ENCODE data around the gene LY6G5B. TPM values are rescaled to one million over a fixed set of nuclear protein-coding genes. Genes with fewer than 3 reads are reported as not detected.

Gene LY6G5B
- total RNA-seq, 2 experiments from 2014 or later: 27.0 to 28.0 TPM

DNA sequence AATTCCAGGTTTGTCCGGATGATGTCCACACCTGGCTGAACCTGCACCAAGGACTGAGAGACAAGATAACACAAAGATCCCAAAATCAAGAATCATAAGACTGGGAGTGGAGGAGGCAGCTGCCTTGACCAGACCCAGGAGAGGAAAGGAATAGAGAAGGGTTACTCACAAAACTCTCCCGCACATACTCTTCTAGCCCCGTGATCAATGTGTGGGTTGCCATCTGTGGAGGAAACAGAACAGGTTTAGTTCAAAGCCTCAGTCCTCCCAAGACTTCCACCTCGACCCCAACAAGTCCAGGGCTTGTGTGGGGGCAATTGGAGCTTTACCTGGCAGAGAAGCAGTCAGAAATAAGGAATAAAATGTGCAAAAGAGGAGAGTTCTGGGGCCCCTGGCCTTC lies 28.4 kb upstream of the LY6G5B start:
- Histone ChIP-seq H3K27me3 (ENCODE audit: control insufficient read depth in 1 of 2, insufficient read depth in 2 of 2, low read length in 2 of 2) (no peaks in the 10 kb centered on the region), H3K9me3 (ENCODE audit: control insufficient read depth in 1 of 2, insufficient read depth in 1 of 2, low read length in 2 of 2) (no peaks in the 10 kb centered on the region), H3K27ac (ENCODE audit: low read depth in 1 of 2, low read length in 2 of 2) (no peak overlapping the region), H3K4me1 (ENCODE audit: insufficient read depth, low read length) (no peaks in the 10 kb centered on the region), H3K4me3 (ENCODE audit: low read length) (no peak overlapping the region), H3K36me3 (ENCODE audit: insufficient read depth, low read length) (peaks cover 96% of the 10 kb centered on the region)
- H3K27ac Mint-ChIP-seq: no peak overlapping the region
- intact Hi-C loops (cut with DNase I, micrococcal nuclease): no loop called here
- H3K4me3 Mint-ChIP-seq: no peak overlapping the region
- peaks cover 7% of the 10 kb centered on the region for H3K4me1 Mint-ChIP-seq (ENCODE audit: low read depth)
- TF ChIP-seq CTCF (IDR thresholded peaks at IDR 0.05): no peak
- H3K36me3 Mint-ChIP-seq (ENCODE audit: low read depth): peaks cover 91% of the 10 kb centered on the region
- no peak for DNase-seq
- no peaks in the 10 kb centered on the region for H3K27me3 Mint-ChIP-seq
- H3K9me3 Mint-ChIP-seq: no peaks in the 10 kb centered on the region
- POLR2A ChIA-PET: interaction anchor here (3.7 kb wide), 1 partner anchor 11 kb away, joined by 19 read pairs; the partner anchor contains the start of gene BAG6
- no peak for ATAC-seq (ENCODE audit: poor library complexity)
- CTCF ChIA-PET: no interaction called here

- H3K9me3 ChIP-seq (ENCODE audit: control insufficient read depth in 1 of 2, insufficient read depth in 1 of 2, low read length in 2 of 2): no peaks in the 10 kb centered on the region
- Mint-ChIP-seq H3K36me3 (ENCODE audit: low read depth) (peaks cover 89% of the 10 kb centered on the region), H3K9me3 (no peaks in the 10 kb centered on the region), H3K4me1 (ENCODE audit: low read depth) (peaks cover 7% of the 10 kb centered on the region), H3K27ac (no peak overlapping the region), H3K27me3 (no peaks in the 10 kb centered on the region), H3K4me3 (no peak overlapping the region)
- POLR2A ChIA-PET: interaction anchor here (0.9 kb wide), 1 partner anchor 221 kb away, joined by 3 read pairs; no protein-coding TSS in a partner anchor
- peaks cover 93% of the 10 kb centered on the region for H3K36me3 ChIP-seq (ENCODE audit: insufficient read depth, low read length)
- no peak for ATAC-seq (ENCODE audit: poor library complexity)
- peak overlapping the region in 1 of 2 donors; percentile 21 for H3K27ac ChIP-seq (ENCODE audit: low read depth in 1 of 2, low read length in 2 of 2)
- intact Hi-C loops (cut with DNase I, micrococcal nuclease): no loop called here
- TF ChIP-seq CTCF (IDR thresholded peaks at IDR 0.05): no peak
- no peak overlapping the region for H3K4me3 ChIP-seq (ENCODE audit: low read length)
- H3K4me1 ChIP-seq (ENCODE audit: insufficient read depth, low read length): no peaks in the 10 kb centered on the region
- DNase-seq: no peak
- H3K27me3 ChIP-seq (ENCODE audit: control insufficient read depth in 1 of 2, insufficient read depth in 2 of 2, low read length in 2 of 2): no peaks in the 10 kb centered on the region
- CTCF ChIA-PET: no interaction called here
Observed at GRCh38 chr6:31642798-31643570, 26.8 kb upstream of the LY6G5B start.

- no peak for ATAC-seq (ENCODE audit: poor library complexity)
- Mint-ChIP-seq H3K27me3 (no peaks in the 10 kb centered on the region), H3K4me1 (ENCODE audit: low read depth) (peaks cover 11% of the 10 kb centered on the region), H3K9me3 (no peaks in the 10 kb centered on the region), H3K4me3 (no peak overlapping the region), H3K36me3 (ENCODE audit: low read depth) (peaks cover 92% of the 10 kb centered on the region), H3K27ac (no peak overlapping the region)
- intact Hi-C loops (cut with DNase I, micrococcal nuclease): no loop called here
- Histone ChIP-seq H3K4me3 (ENCODE audit: low read length) (no peak overlapping the region), H3K36me3 (ENCODE audit: insufficient read depth, low read length) (peaks cover 95% of the 10 kb centered on the region), H3K27me3 (ENCODE audit: control insufficient read depth in 1 of 2, insufficient read depth in 2 of 2, low read length in 2 of 2) (no peaks in the 10 kb centered on the region), H3K9me3 (ENCODE audit: control insufficient read depth in 1 of 2, insufficient read depth in 1 of 2, low read length in 2 of 2) (no peaks in the 10 kb centered on the region), H3K27ac (ENCODE audit: low read depth in 1 of 2, low read length in 2 of 2) (no peak overlapping the region), H3K4me1 (ENCODE audit: insufficient read depth, low read length) (no peaks in the 10 kb centered on the region)
- CTCF ChIA-PET: no interaction called here
- POLR2A ChIA-PET: interaction anchor here (0.9 kb wide), 1 partner anchor 220 kb away, joined by 3 read pairs; no protein-coding TSS in a partner anchor
- no peak for DNase-seq
- TF ChIP-seq CTCF (IDR thresholded peaks at IDR 0.05): no peak
Observed at GRCh38 chr6:31643818-31644454, 25.8 kb upstream of the LY6G5B start.
